ENCODE results near the gene CEP295NL. TPM values are rescaled to one million over a fixed set of nuclear protein-coding genes. Genes with fewer than 3 reads are reported as not detected.

CEP295NL gene
- total and polyA plus RNA-seq, 2 of the 8 experiments (the other 6 are each of a cell fraction or from before 2014, with no cell fraction given) = 0.06 to 2.0 TPM

DNA sequence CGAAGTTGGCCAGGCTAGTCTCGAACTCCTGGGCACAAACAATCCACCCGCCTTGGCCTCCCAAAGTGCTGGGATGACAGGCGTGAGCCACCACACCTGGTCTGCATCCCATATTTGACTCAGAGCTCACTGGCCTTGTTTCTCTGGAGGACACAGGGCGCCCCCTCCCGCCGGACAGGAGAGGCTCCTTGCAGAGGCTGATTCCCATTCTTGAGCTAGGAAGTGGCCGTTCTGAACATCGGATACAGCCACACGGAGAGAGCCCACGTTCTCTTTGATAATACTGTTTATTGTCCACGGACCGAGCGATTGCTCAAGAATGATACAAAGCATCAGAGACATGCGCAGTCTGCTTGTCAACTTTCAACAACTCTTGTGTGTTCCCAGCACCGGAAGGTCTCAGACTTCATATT lies 50.3 kb downstream of the CEP295NL start:
- Histone ChIP-seq H2BK5ac (ENCODE audit: low read depth, low read length) (no peak overlapping the region), H2BK120ac (replicated peaks; ENCODE audit: low read depth, low read length) (no peak overlapping the region), H3K79me2 (ENCODE audit: control insufficient read depth in 1 of 2, insufficient read depth in 2 of 2, low read length in 2 of 2) (no peaks in the 10 kb centered on the region), H3K56ac (replicated peaks; ENCODE audit: insufficient read length, low read depth, low read length) (no peak overlapping the region), H3K23ac (ENCODE audit: insufficient read length) (no peak overlapping the region), H3K27ac (ENCODE audit: low read depth, low read length) (no peak overlapping the region), H3K4ac (replicated peaks; ENCODE audit: insufficient read length, low read depth, low read length) (no peak overlapping the region), H3K36me3 (ENCODE audit: control insufficient read depth in 2 of 4, insufficient read depth in 4 of 4, low read length in 3 of 4) (peaks cover 0 to 6% (median 2%) of the 10 kb centered on the region in 4 experiments; a peak in 5 of 8 replicates), H2AFZ (ENCODE audit: low read length) (no peak overlapping the region), H3K14ac (ENCODE audit: insufficient read length) (no peak overlapping the region), H2BK20ac (ENCODE audit: low read length) (no peak overlapping the region), H4K8ac (ENCODE audit: extremely low read depth, insufficient read depth, low read length) (no peak overlapping the region), H3K9ac (replicated peaks in 1 of 4; ENCODE audit: extremely low read depth in 1 of 4, low read depth in 3 of 4, low read length in 3 of 4) (no peak overlapping the region), H3K79me1 (ENCODE audit: low read depth, low read length) (no peaks in the 10 kb centered on the region), H3K27me3 (replicated peaks in 1 of 4; ENCODE audit: control insufficient read depth in 3 of 4, extremely low read depth in 1 of 4, insufficient read depth in 3 of 4, low read length in 3 of 4) (no peaks in the 10 kb centered on the region), H3K18ac (ENCODE audit: extremely low read depth, low read length) (no peak overlapping the region), H2AK5ac (ENCODE audit: low read depth, low read length) (no peak overlapping the region), H2BK15ac (ENCODE audit: low read length) (no peak overlapping the region), H3K4me3 (ENCODE audit: extremely low read depth in 1 of 4, insufficient read depth in 2 of 4, low read depth in 3 of 4, low read length in 4 of 4) (no peak overlapping the region), H3K4me1 (replicated peaks in 1 of 4; ENCODE audit: control insufficient read depth in 3 of 4, insufficient read depth in 4 of 4, low read length in 3 of 4) (no peaks in the 10 kb centered on the region; a peak in 1 of 7 replicates), H4K20me1 (replicated peaks in 1 of 2; ENCODE audit: control insufficient read depth in 1 of 2, insufficient read depth in 2 of 2, low read length in 2 of 2) (no peaks in the 10 kb centered on the region), H3K4me2 (ENCODE audit: insufficient read depth in 1 of 2, low read depth in 2 of 2, low read length in 2 of 2) (no peak overlapping the region), H4K5ac (ENCODE audit: insufficient read length, low read depth, low read length) (no peak overlapping the region), H3K9me3 (ENCODE audit: insufficient read depth in 2 of 2, low read depth in 1 of 2, low read length in 1 of 2) (no peaks in the 10 kb centered on the region), H4K91ac (replicated peaks; ENCODE audit: insufficient read length, low read length) (no peak overlapping the region), H2BK12ac (ENCODE audit: low read depth, low read length) (no peak overlapping the region), H3K23me2 (ENCODE audit: low read depth, low read length) (no peaks in the 10 kb centered on the region)
- ChIA-PET POLR2A (ENCODE audit: partially characterized antibody) (interaction anchor here (1.1 kb wide), 1 partner anchor 11 kb away, joined by 5 read pairs; the partner anchor contains the start of gene USP36), CTCF (ENCODE audit: partially characterized antibody) (interaction anchor here (0.7 to 4.9 kb wide), 11 partner anchors 8 to 144 kb away, joined by 3 to 31 read pairs (median 4); no protein-coding TSS in a partner anchor)
- TF ChIP-seq HDAC6 (IDR thresholded peaks at IDR 0.05; ENCODE audit: low read depth, low read length) = no peak
- no peak for TF ChIP-seq NANOG (IDR thresholded peaks at IDR 0.05; ENCODE audit: insufficient read depth, low read depth, low read length, poor library complexity, severe bottlenecking)
- TF ChIP-seq RAD21 (IDR thresholded peaks at IDR 0.05 in 1 of 2, conservative IDR thresholded peaks at IDR 0.05 in 1 of 2; ENCODE audit: low read depth in 2 of 2, low read length in 2 of 2) = peak in 1 of 2 experiments; percentile 40; a peak in 1 of 4 replicates
- TF ChIP-seq, protein P1, sequence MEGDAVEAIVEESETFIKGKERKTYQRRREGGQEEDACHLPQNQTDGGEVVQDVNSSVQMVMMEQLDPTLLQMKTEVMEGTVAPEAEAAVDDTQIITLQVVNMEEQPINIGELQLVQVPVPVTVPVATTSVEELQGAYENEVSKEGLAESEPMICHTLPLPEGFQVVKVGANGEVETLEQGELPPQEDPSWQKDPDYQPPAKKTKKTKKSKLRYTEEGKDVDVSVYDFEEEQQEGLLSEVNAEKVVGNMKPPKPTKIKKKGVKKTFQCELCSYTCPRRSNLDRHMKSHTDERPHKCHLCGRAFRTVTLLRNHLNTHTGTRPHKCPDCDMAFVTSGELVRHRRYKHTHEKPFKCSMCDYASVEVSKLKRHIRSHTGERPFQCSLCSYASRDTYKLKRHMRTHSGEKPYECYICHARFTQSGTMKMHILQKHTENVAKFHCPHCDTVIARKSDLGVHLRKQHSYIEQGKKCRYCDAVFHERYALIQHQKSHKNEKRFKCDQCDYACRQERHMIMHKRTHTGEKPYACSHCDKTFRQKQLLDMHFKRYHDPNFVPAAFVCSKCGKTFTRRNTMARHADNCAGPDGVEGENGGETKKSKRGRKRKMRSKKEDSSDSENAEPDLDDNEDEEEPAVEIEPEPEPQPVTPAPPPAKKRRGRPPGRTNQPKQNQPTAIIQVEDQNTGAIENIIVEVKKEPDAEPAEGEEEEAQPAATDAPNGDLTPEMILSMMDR (IDR thresholded peaks at IDR 0.05; ENCODE audit: control extremely low read depth in 1 of 3, insufficient read depth in 1 of 3, low read depth in 1 of 3, low read length in 3 of 3) = peak; percentile 42 to 45 (median 44)
- DNase-seq (ENCODE audit: low read depth in 1 of 2, low spot score in 2 of 2) (peak in 1 of 2 experiments; percentile 59), FAIRE-seq (no peak)
- WGBS, 2 experiments (ENCODE audit: extremely low coverage in 1 of 2, insufficient coverage in 1 of 2, insufficient read length in 1 of 2, insufficient replicate concordance in 2 of 2, low coverage in 1 of 2, low lambda C conversion rate in 2 of 2, missing lambda C conversion rate in 1 of 2) = 82% methylated on average over 16 of the region's 16 CpGs; no CpG with 5 or more reads in 1 of the 2 experiments

All from H1 (cell line).